ENCODE results near the gene DIRAS1. TPM values are rescaled to one million over a fixed set of nuclear protein-coding genes. Genes with fewer than 3 reads are reported as not detected.
"Not testable (repeated sequence)": the region's sequence is repeated elsewhere in the genome, so short reads cannot be mapped to it uniquely, and the experiment has no call there.

Gene DIRAS1
- total RNA-seq, 1 donor: 14.9 TPM

GRCh38 chr19:2690856-2691255 lies 30.3 kb downstream of the DIRAS1 start:
- H3K4me3 ChIP-seq (ENCODE audit: low read depth, low read length): no peak overlapping the region
- DNase-seq (ENCODE audit: low read depth): no peak
- TF ChIP-seq CTCF (IDR thresholded peaks at IDR 0.05; ENCODE audit: insufficient read depth, low read length): no peak

GRCh38 chr19:2686360-2686759 lies 34.8 kb downstream of the DIRAS1 start:
- no peak for DNase-seq (ENCODE audit: low read depth)
- no peak overlapping the region for H3K4me3 ChIP-seq (ENCODE audit: low read depth, low read length)
- TF ChIP-seq CTCF (IDR thresholded peaks at IDR 0.05; ENCODE audit: insufficient read depth, low read length): no peak

GRCh38 chr19:2685204-2685704 lies 35.9 kb downstream of the DIRAS1 start:
- DNase-seq (ENCODE audit: low read depth): no peak
- no peak for TF ChIP-seq CTCF (IDR thresholded peaks at IDR 0.05; ENCODE audit: insufficient read depth, low read length)
- H3K4me3 ChIP-seq (ENCODE audit: low read depth, low read length): no peak overlapping the region

GRCh38 chr19:2683430-2684003 lies 37.7 kb downstream of the DIRAS1 start:
- no peak for TF ChIP-seq CTCF (IDR thresholded peaks at IDR 0.05; ENCODE audit: insufficient read depth, low read length)

GRCh38 chr19:2680808-2681207 lies 40.4 kb downstream of the DIRAS1 start:
- TF ChIP-seq CTCF (IDR thresholded peaks at IDR 0.05; ENCODE audit: insufficient read depth, low read length): no peak
- H3K4me3 ChIP-seq (ENCODE audit: low read depth, low read length): no peak overlapping the region
- DNase-seq (ENCODE audit: low read depth): no peak

More at GRCh38 chr19:2683430-2684003, 37.7 kb downstream of the DIRAS1 start:
- DNase-seq (ENCODE audit: low read depth): no peak
- no peak overlapping the region for H3K4me3 ChIP-seq (ENCODE audit: low read depth, low read length)

GRCh38 chr19:2679439-2679838 lies 41.7 kb downstream of the DIRAS1 start:
- no peak for TF ChIP-seq CTCF (IDR thresholded peaks at IDR 0.05; ENCODE audit: insufficient read depth, low read length)
- DNase-seq (ENCODE audit: low read depth): no peak
- H3K4me3 ChIP-seq (ENCODE audit: low read depth, low read length): no peak overlapping the region

- H3K4me3 ChIP-seq (ENCODE audit: low read depth, low read length); DNase-seq (ENCODE audit: low read depth): not testable (repeated sequence)
Measured at GRCh38 chr19:2678948-2679347, 42.2 kb downstream of the DIRAS1 start.

Data from fibroblast of the aortic adventitia (primary cell).